Liver (tissue), 9 donors: ENCODE data around the gene RIN1. TPM values are rescaled to one million over a fixed set of nuclear protein-coding genes. Genes with fewer than 3 reads are reported as not detected.
A peak's percentile ranks its signal among the peaks of the same experiment; 100 is the strongest.
"Not testable (repeated sequence)": the region's sequence is repeated elsewhere in the genome, so short reads cannot be mapped to it uniquely, and the experiment has no call there.

Experiments used
- DNase-seq: peaks from one replicate; pipeline ENCODE4 v3.0.0-alpha.2; 2017; ENCODE audit warnings: low spot score
- H3K27ac ChIP-seq, 2 donors: one replicate each; pipeline ENCODE4 v1.7.0; 2013; ENCODE audit warnings: inconsistent platforms in 2 of 2, low read length in 2 of 2, control low read depth in 1 of 2, low read depth in 1 of 2, mild to moderate bottlenecking in 1 of 2
- H3K27me3 ChIP-seq, 4 donors: one replicate each; pipeline versions ENCODE4 v1.6.1 to v1.7.0; 2013; ENCODE audit warnings: low read length in 3 of 4, inconsistent platforms in 1 of 4, mild to moderate bottlenecking in 1 of 4, moderate library complexity in 1 of 4; ENCODE audit not compliant: control insufficient read depth in 4 of 4, insufficient read depth in 4 of 4
- H3K36me3 ChIP-seq, 4 donors: one replicate each; pipeline versions ENCODE4 v1.6.1 to v1.7.0; 2013; ENCODE audit warnings: low read length in 3 of 4, mild to moderate bottlenecking in 3 of 4, low read depth in 1 of 4, moderate library complexity in 1 of 4; ENCODE audit not compliant: control insufficient read depth in 4 of 4, insufficient read depth in 3 of 4
- H3K4me1 ChIP-seq, 4 donors: one replicate each; pipeline versions ENCODE4 v1.6.1 to v1.7.0; 2013; ENCODE audit warnings: low read length in 3 of 4, mild to moderate bottlenecking in 3 of 4, moderate library complexity in 1 of 4; ENCODE audit not compliant: control insufficient read depth in 4 of 4, insufficient read depth in 4 of 4
- H3K4me3 ChIP-seq, 3 donors: one replicate each; pipeline versions ENCODE4 v1.6.1 to v1.7.0; 2013; ENCODE audit warnings: low read length in 3 of 3, control low read depth in 1 of 3, low read depth in 1 of 3, mild to moderate bottlenecking in 1 of 3
- H3K9ac ChIP-seq, 2 donors: one replicate each; pipeline ENCODE4 v1.7.0; 2013; ENCODE audit warnings: low read length in 2 of 2, mild to moderate bottlenecking in 2 of 2, moderate library complexity in 2 of 2, control low read depth in 1 of 2, low read depth in 1 of 2
- H3K9me3 ChIP-seq, 4 donors: one replicate each; pipeline versions ENCODE4 v1.6.1 to v1.7.0; 2013; ENCODE audit warnings: low read length in 3 of 4; ENCODE audit not compliant: control insufficient read depth in 4 of 4
- EGR1 ChIP-seq, 2 donors: IDR thresholded peaks; 2 replicates each; pipeline ENCODE4 v1.6.1; 2016 to 2018; ENCODE audit warnings: antibody characterized with exemption in 2 of 2, low read depth in 2 of 2
- FOXA1 ChIP-seq: IDR thresholded peaks from 2 replicates; pipeline ENCODE4 v1.6.1; 2016; ENCODE audit warnings: antibody characterized with exemption
- FOXA2 ChIP-seq: IDR thresholded peaks from 2 replicates; pipeline ENCODE4 v1.6.1; 2016; ENCODE audit warnings: antibody characterized with exemption
- GABPA ChIP-seq, 2 donors: IDR thresholded peaks in 1 of 2; conservative IDR thresholded peaks in 1 of 2; 2 replicates each; pipeline ENCODE4 v1.6.1; 2016; ENCODE audit warnings: antibody characterized with exemption in 2 of 2, mild to moderate bottlenecking in 1 of 2, moderate library complexity in 1 of 2
- HNF4A ChIP-seq, 2 donors: conservative IDR thresholded peaks; 2 replicates each; pipeline ENCODE4 v1.6.1; 2016; ENCODE audit warnings: antibody characterized with exemption in 2 of 2, mild to moderate bottlenecking in 2 of 2
- HNF4G ChIP-seq: IDR thresholded peaks from 2 replicates; pipeline ENCODE4 v1.6.1; 2016; ENCODE audit warnings: antibody characterized with exemption
- JUND ChIP-seq, 2 donors: IDR thresholded peaks; 2 replicates each; pipeline ENCODE4 v1.6.1; 2016; ENCODE audit warnings: antibody characterized with exemption in 2 of 2
- NR2F2 ChIP-seq: IDR thresholded peaks from 2 replicates; pipeline ENCODE4 v1.6.1; 2016; ENCODE audit warnings: antibody characterized with exemption
- RAD21 ChIP-seq, 2 donors: IDR thresholded peaks; 2 replicates each; pipeline ENCODE4 v1.6.1; 2016; ENCODE audit warnings: antibody characterized with exemption in 2 of 2, mild to moderate bottlenecking in 2 of 2
- RXRA ChIP-seq, 2 donors: IDR thresholded peaks; 2 replicates each; pipeline ENCODE4 v1.6.1; 2017 to 2018; ENCODE audit warnings: antibody characterized with exemption in 2 of 2, mild to moderate bottlenecking in 1 of 2
- SP1 ChIP-seq: IDR thresholded peaks from 2 replicates; pipeline ENCODE4 v1.6.1; 2018; ENCODE audit warnings: antibody characterized with exemption, mild to moderate bottlenecking
- TAF1 ChIP-seq: conservative IDR thresholded peaks from 2 replicates; pipeline ENCODE4 v1.6.1; 2016; ENCODE audit warnings: antibody characterized with exemption, mild to moderate bottlenecking
- YY1 ChIP-seq: IDR thresholded peaks from 2 replicates; pipeline ENCODE4 v1.6.1; 2016; ENCODE audit warnings: antibody characterized with exemption, mild to moderate bottlenecking
- WGBS: extraction: QIAGEN DNeasy Blood & Tissue Kit; methylation state at CpG from one replicate; pipeline ENCODE4 v1.1.7; 2013; 5-methylcytosine and 5-hydroxymethylcytosine counted together
- polyA plus RNA-seq, 2 donors: library from polyadenylated mRNA; stranded (reverse) in 1 of 2; unstranded in 1 of 2; fragments of 200-250 nt in 1 of 2; fragments of >200 nt in 1 of 2; fragmentation: Nextera tagmentation in 1 of 2; extraction: Ambion mirVana in 1 of 2; gene quantifications; one replicate each; pipeline versions ENCODE4 v1.2.1 to v1.2.3, GENCODE V29; 2013 to 2015
- total RNA-seq, 2 donors: library from RNA; depleted of rRNA; stranded (reverse); fragments of >200 nt; gene quantifications; one replicate each; pipeline ENCODE4 v1.2.3, GENCODE V29; 2014
- TF ChIP-seq, protein P1 (sequence below): IDR thresholded peaks from 2 replicates; pipeline ENCODE4 v1.6.1; 2016; ENCODE audit warnings: antibody characterized with exemption, mild to moderate bottlenecking
- TF ChIP-seq, protein P2 (sequence below): IDR thresholded peaks from 2 replicates; pipeline ENCODE4 v1.6.1; 2016; ENCODE audit warnings: antibody characterized with exemption
- TF ChIP-seq, protein P3 (sequence below): IDR thresholded peaks from 2 replicates; pipeline ENCODE4 v1.6.1; 2016; ENCODE audit warnings: antibody characterized with exemption
- TF ChIP-seq, protein P4 (sequence below): IDR thresholded peaks from 2 replicates; pipeline ENCODE4 v1.6.1; 2016; ENCODE audit warnings: antibody characterized with exemption
- TF ChIP-seq, protein P5 (sequence below): fragments of 150-350 bp; IDR thresholded peaks from 2 replicates; pipeline ENCODE4 v1.5.1; 2017; ENCODE audit warnings: improper control_type of control experiment, low read depth, low read length; ENCODE audit not compliant: missing input control
- donor health status: healthy.
- donor health status: healthy.
- donor health status: healthy.
- donor health status: healthy.
- donor health status: healthy.

The RIN1 gene
- total and polyA plus RNA-seq, 4 donors: 0.11 to 1.1 (median 0.53) TPM

DNA sequence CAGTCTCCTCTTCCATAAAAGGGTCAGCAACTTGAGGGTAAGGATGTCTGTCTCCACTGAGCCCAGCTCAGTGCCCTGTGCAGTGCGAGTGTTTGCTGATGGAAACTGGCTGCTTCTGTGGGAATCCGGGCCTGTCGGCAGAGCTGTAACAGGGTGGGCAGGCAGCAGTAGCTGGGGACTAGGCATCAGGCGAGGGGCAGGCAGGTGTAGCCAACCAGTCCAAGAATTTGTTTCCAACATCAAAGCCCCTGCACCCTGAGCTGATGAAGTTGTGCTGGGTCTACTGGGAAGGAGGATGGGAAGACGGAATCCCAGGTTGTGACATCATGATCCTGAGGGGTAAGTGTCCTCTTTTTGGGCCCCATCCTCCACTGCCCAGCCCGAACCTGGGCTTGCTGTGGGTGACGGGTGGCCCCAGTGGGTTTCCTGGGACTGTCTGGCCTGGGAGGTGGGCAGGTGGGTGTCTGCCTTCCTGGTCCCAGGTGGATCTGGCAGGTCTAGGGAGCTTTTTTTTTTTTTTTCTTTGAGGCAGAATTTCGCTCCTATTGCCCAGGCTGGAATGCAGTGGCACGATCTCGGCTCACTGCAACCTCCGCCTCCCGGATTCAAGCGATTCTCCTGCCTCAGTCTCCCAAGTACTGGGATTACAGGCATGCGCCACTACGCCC, 24.3 kb upstream of the RIN1 start (continued):
- TF ChIP-seq, protein P1, sequence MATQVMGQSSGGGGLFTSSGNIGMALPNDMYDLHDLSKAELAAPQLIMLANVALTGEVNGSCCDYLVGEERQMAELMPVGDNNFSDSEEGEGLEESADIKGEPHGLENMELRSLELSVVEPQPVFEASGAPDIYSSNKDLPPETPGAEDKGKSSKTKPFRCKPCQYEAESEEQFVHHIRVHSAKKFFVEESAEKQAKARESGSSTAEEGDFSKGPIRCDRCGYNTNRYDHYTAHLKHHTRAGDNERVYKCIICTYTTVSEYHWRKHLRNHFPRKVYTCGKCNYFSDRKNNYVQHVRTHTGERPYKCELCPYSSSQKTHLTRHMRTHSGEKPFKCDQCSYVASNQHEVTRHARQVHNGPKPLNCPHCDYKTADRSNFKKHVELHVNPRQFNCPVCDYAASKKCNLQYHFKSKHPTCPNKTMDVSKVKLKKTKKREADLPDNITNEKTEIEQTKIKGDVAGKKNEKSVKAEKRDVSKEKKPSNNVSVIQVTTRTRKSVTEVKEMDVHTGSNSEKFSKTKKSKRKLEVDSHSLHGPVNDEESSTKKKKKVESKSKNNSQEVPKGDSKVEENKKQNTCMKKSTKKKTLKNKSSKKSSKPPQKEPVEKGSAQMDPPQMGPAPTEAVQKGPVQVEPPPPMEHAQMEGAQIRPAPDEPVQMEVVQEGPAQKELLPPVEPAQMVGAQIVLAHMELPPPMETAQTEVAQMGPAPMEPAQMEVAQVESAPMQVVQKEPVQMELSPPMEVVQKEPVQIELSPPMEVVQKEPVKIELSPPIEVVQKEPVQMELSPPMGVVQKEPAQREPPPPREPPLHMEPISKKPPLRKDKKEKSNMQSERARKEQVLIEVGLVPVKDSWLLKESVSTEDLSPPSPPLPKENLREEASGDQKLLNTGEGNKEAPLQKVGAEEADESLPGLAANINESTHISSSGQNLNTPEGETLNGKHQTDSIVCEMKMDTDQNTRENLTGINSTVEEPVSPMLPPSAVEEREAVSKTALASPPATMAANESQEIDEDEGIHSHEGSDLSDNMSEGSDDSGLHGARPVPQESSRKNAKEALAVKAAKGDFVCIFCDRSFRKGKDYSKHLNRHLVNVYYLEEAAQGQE: no peak
- no peak for TF ChIP-seq YY1

DNA sequence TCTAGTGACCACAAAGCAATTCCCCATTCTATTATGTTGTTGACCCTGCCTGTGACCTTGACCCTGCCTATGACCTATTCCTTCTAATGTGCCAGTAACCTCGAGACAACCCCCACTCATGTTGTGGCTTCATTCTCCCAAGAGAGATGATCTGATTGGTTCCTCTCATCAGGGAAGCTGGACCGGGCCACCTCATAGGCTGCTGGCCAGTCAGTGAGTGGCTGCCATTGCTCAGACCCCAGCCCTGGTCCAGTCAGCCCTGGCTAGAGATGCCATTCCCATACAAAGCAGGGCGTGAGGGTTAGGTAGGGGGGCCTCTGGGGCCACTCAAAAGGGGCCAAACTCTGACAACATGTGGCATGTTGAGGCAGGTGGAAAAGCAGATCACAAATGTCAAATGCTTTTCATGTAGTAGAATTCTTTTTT, 23.4 kb upstream of the RIN1 start:
- no peak for DNase-seq
- TF ChIP-seq YY1 (no peak), RXRA (IDR thresholded peaks at IDR 0.05) (no peak), HNF4A (conservative IDR thresholded peaks at IDR 0.05) (no peak), EGR1 (IDR thresholded peaks at IDR 0.05; ENCODE audit: low read depth in 2 of 2) (no peak), FOXA1 (no peak), GABPA (IDR thresholded peaks at IDR 0.05 in 1 of 2, conservative IDR thresholded peaks at IDR 0.05 in 1 of 2) (no peak), FOXA2 (no peak), RAD21 (IDR thresholded peaks at IDR 0.05) (no peak), NR2F2 (no peak), SP1 (no peak), HNF4G (no peak), TAF1 (no peak), JUND (IDR thresholded peaks at IDR 0.05) (no peak)
- TF ChIP-seq, protein P1: no peak
- TF ChIP-seq, protein P2, sequence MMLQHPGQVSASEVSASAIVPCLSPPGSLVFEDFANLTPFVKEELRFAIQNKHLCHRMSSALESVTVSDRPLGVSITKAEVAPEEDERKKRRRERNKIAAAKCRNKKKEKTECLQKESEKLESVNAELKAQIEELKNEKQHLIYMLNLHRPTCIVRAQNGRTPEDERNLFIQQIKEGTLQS: no peak
- TF ChIP-seq, protein P3, sequence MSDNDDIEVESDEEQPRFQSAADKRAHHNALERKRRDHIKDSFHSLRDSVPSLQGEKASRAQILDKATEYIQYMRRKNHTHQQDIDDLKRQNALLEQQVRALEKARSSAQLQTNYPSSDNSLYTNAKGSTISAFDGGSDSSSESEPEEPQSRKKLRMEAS: no peak
- TF ChIP-seq, protein P4, sequence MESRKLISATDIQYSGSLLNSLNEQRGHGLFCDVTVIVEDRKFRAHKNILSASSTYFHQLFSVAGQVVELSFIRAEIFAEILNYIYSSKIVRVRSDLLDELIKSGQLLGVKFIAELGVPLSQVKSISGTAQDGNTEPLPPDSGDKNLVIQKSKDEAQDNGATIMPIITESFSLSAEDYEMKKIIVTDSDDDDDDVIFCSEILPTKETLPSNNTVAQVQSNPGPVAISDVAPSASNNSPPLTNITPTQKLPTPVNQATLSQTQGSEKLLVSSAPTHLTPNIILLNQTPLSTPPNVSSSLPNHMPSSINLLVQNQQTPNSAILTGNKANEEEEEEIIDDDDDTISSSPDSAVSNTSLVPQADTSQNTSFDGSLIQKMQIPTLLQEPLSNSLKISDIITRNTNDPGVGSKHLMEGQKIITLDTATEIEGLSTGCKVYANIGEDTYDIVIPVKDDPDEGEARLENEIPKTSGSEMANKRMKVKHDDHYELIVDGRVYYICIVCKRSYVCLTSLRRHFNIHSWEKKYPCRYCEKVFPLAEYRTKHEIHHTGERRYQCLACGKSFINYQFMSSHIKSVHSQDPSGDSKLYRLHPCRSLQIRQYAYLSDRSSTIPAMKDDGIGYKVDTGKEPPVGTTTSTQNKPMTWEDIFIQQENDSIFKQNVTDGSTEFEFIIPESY: no peak
- TF ChIP-seq, protein P5, sequence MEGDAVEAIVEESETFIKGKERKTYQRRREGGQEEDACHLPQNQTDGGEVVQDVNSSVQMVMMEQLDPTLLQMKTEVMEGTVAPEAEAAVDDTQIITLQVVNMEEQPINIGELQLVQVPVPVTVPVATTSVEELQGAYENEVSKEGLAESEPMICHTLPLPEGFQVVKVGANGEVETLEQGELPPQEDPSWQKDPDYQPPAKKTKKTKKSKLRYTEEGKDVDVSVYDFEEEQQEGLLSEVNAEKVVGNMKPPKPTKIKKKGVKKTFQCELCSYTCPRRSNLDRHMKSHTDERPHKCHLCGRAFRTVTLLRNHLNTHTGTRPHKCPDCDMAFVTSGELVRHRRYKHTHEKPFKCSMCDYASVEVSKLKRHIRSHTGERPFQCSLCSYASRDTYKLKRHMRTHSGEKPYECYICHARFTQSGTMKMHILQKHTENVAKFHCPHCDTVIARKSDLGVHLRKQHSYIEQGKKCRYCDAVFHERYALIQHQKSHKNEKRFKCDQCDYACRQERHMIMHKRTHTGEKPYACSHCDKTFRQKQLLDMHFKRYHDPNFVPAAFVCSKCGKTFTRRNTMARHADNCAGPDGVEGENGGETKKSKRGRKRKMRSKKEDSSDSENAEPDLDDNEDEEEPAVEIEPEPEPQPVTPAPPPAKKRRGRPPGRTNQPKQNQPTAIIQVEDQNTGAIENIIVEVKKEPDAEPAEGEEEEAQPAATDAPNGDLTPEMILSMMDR: no peak
- H3K9ac ChIP-seq: no peak overlapping the region
- H3K9me3 ChIP-seq: no peaks in the 10 kb centered on the region
- H3K27ac ChIP-seq: no peak overlapping the region
- H3K36me3 ChIP-seq: peaks cover 0 to 10% (median 4%) of the 10 kb centered on the region in 4 donors
- H3K27me3 ChIP-seq: no peaks in the 10 kb centered on the region
- no peak overlapping the region for H3K4me3 ChIP-seq
- H3K4me1 ChIP-seq: no peaks in the 10 kb centered on the region
- 72% methylated on average over 3 of the region's 3 CpGs for WGBS

DNA sequence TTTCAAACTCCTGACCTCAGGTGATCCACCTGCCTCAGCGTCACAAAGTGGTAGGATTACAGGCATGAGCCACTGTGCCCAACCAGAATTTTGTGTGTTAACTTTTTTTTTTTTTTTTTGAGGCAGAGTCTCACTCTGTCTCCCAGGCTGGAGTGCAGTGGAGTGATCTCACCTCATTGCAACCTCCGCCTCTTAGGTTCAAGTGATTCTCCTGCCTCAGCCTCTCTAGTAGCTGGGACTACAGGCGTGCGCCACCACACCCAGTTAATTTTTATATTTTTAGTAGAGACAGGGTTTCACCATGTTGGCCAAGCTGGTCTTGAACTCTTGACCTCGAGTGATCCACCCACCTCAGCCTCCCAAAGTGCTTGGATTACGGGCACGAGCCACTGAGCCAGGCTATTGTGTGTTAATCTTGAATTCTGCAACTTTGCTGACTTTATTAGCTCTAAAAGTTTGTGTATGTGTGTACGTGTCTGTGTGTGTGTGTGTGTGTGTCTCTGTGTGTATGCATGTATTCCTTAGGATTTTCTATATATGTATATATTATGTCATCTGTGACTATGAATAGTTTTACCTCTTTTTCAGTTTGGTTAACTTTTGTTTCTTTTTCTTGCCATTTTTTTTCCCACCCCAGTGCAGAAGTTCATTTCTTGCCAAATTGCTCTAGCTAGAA, 14.5 kb upstream of the RIN1 start:
- H3K9me3 ChIP-seq, H3K36me3 ChIP-seq, H3K27me3 ChIP-seq, DNase-seq: not testable (repeated sequence)
- peak overlapping the region in 2 of 3 donors; percentile 12 to 24 for H3K4me3 ChIP-seq
- H3K27ac ChIP-seq: peak overlapping the region; percentile 59 to 68
- peaks cover 10 to 50% (median 42%) of the 10 kb centered on the region in 4 donors for H3K4me1 ChIP-seq
- peak overlapping the region in 1 of 2 donors; percentile 22 for H3K9ac ChIP-seq
- 38% methylated on average over 8 of the region's 8 CpGs for WGBS
